ENCODE results near the gene DDX51. TPM values are rescaled to one million over a fixed set of nuclear protein-coding genes. Genes with fewer than 3 reads are reported as not detected.

Gene DDX51
- total and polyA plus RNA-seq, 2 of the 4 experiments (the other 2 are of a cell fraction): 3.8 to 14.5 TPM

DNA sequence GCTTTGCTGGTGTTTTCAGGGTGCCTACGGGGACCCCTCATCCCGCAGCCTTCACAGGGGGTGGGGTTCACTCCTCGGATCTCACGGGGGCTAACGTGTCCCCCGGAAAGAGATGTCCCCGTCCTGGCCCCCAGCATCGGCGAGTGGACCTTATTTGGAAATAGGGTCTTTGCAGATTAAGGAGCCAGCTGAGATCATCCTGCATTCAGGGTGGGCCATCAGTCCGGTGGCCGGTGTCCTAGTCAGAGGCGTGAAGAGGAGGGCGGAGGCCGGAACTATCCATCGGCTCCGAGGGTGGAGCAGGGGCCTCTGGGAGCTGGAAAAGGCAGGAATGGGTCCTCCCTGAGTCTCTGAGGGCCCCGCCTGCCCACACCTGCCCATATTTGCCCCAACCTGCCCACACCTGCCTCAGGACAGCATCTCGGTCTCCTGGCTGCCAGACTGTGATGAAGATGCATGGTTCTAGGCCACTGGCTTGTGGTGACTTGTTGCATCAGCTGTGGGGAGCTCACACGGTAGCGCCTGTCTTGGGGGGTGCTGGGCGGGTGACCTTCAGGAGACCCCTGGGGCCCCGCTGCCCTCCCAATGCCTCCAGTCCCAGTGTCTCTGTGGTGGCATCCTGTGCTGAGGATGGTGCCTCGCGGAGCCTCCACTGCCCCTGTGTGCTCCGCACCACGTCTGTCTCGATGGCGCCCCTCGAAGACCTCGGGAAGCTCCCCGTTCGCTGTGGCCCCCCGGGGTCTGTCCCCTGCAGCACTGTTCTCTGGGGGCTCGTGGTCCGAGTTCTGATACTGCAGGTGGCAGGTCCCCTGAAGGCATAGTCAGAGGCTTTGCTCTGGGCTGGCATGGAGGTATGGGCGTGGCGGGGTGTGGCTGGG is 14.8 kb upstream of the DDX51 start:
- no TSS peak for BruUV-seq (replicated peaks)
- H3K9me3 ChIP-seq (ENCODE audit: control insufficient read depth, insufficient read depth, low read length): no peaks in the 10 kb centered on the region
- H3K4me1 ChIP-seq (ENCODE audit: control insufficient read depth, insufficient read depth, low read length): peaks cover 7% of the 10 kb centered on the region
- WGBS, 2 experiments (ENCODE audit: extremely low coverage in 2 of 2, insufficient read length in 1 of 2): 89% methylated on average over 19 of the region's 37 CpGs; no CpG with 5 or more reads in 1 of the 2 experiments
- H3K56ac ChIP-seq (ENCODE audit: extremely low read depth, insufficient read depth, low read length): no peak overlapping the region
- no peak overlapping the region for H3K18ac ChIP-seq (ENCODE audit: low read depth, low read length)
- H3K27me3 ChIP-seq (ENCODE audit: control insufficient read depth, insufficient read depth, low read length): peaks cover 4% of the 10 kb centered on the region; the same call in 1 of the 2 replicates
- H2BK5ac ChIP-seq (ENCODE audit: low read depth, low read length, poor library complexity, severe bottlenecking): no peak overlapping the region
- DNase-seq (no peak), ATAC-seq (ENCODE audit: low read depth) (no peak)
- ChIA-PET POLR2A (ENCODE audit: unreplicated experiment) (no interaction called here), CTCF (no interaction called here)
- no peak for TF ChIP-seq RAD21 (IDR thresholded peaks at IDR 0.05; ENCODE audit: low read length)
- H3K4me3 ChIP-seq (ENCODE audit: insufficient read depth, low read depth, low read length): no peak overlapping the region
- H3K79me1 ChIP-seq (ENCODE audit: low read depth in 1 of 2, low read length in 2 of 2): no peaks in the 10 kb centered on the region
- intact Hi-C loops (cut with micrococcal nuclease) (no loop called here), in situ Hi-C loops (cut with MboI; ENCODE audit: low sequenced_read_pairs) (no loop called here), dilution Hi-C loops (cut with HindIII; ENCODE audit: low sequenced_read_pairs, unreplicated experiment) (no loop called here)
- H4K8ac ChIP-seq (ENCODE audit: low read depth in 2 of 2, low read length in 2 of 2): no peak overlapping the region
- H2BK20ac ChIP-seq (ENCODE audit: low read depth, low read length): no peak overlapping the region
- H3K9ac ChIP-seq (ENCODE audit: low read depth, low read length): no peak overlapping the region
- H4K91ac ChIP-seq (ENCODE audit: insufficient read depth, low read depth, low read length): no peak overlapping the region
- H2AK5ac ChIP-seq (ENCODE audit: low read depth, low read length): no peak overlapping the region
- H2BK15ac ChIP-seq (ENCODE audit: low read depth, low read length): no peak overlapping the region
- H2AFZ ChIP-seq (replicated peaks; ENCODE audit: low read length, poor library complexity): no peak overlapping the region
- H4K5ac ChIP-seq (ENCODE audit: low read depth, low read length): no peak overlapping the region
- no peak overlapping the region for H3K23ac ChIP-seq (ENCODE audit: low read depth, low read length)
- no peak overlapping the region for H3K4ac ChIP-seq (ENCODE audit: low read depth, low read length)
- H3K27ac ChIP-seq (ENCODE audit: insufficient read depth, low read length): no peak overlapping the region
- peaks cover 21% of the 10 kb centered on the region; the same call in 1 of the 2 replicates for H3K9me1 ChIP-seq (ENCODE audit: insufficient read depth, low read length)
- peaks cover 23% of the 10 kb centered on the region for H4K20me1 ChIP-seq (ENCODE audit: insufficient read depth, low read length)
- H2BK120ac ChIP-seq (ENCODE audit: low read depth, low read length): no peak overlapping the region
- H3K4me2 ChIP-seq (ENCODE audit: low read depth, low read length): no peak overlapping the region
- H3K36me3 ChIP-seq (ENCODE audit: control insufficient read depth, insufficient read depth, low read length): peaks cover 10% of the 10 kb centered on the region
- no peak overlapping the region for H2AK9ac ChIP-seq (replicated peaks; ENCODE audit: low read depth, low read length, poor library complexity)
- H3K14ac ChIP-seq (replicated peaks; ENCODE audit: low read depth, low read length): no peak overlapping the region
